ENCODE data around the gene ERBIN. TPM values are rescaled to one million over a fixed set of nuclear protein-coding genes. Genes with fewer than 3 reads are reported as not detected.

ERBIN gene
- total and polyA plus RNA-seq, 2 of the 13 experiments (the other 11 are each of a cell fraction or from before 2014, with no cell fraction given): 14.4 to 41.7 TPM

DNA sequence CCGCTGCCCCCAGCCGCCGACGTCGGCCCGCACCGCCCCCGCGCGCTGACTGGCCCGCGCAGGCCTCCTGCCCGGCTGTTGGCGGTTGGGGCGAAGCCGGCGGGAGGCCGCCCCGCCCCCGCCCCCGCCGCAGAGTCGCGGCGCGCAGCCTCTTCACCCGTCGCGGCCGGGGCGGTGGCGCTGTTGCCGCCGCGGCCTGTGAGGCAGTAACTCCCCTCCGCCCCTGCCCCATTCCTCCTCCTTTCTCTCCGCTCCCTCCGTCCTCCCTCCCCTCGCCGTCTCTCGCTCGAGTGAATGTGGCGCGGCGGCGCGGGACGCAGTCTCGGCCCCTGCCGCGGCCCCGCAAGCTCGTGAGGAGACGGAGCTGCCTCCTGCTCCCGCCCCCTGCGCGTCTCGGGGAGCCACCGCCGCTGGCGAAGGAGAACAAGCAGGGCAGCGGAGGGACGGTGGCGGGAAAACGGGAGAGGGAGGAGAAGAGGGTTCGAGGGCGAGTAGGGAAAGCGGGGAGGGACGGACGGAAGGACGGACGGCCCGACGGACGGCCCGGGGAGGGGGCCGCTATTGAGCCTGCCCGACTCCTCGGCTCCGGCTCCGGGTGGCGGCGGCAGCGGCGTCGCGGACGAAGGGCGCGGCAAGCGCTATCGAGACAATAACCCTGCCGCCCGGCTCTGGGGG is 637 bp upstream of the ERBIN start (continued):
- TF ChIP-seq, protein P1, sequence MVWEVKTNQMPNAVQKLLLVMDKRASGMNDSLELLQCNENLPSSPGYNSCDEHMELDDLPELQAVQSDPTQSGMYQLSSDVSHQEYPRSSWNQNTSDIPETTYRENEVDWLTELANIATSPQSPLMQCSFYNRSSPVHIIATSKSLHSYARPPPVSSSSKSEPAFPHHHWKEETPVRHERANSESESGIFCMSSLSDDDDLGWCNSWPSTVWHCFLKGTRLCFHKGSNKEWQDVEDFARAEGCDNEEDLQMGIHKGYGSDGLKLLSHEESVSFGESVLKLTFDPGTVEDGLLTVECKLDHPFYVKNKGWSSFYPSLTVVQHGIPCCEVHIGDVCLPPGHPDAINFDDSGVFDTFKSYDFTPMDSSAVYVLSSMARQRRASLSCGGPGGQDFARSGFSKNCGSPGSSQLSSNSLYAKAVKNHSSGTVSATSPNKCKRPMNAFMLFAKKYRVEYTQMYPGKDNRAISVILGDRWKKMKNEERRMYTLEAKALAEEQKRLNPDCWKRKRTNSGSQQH (CRISPR knock-in tag; IDR thresholded peaks at IDR 0.05; ENCODE audit: low read depth): 0 out of 2 replicates have a peak, but pooled peaks have one; percentile 52
- TF ChIP-seq KDM6A (CRISPR knock-in tag; IDR thresholded peaks at IDR 0.05; ENCODE audit: low read depth) (no peak), EED (CRISPR knock-in tag; IDR thresholded peaks at IDR 0.05) (no peak), FOXK2 (IDR thresholded peaks at IDR 0.05) (no peak), DNMT3B (CRISPR knock-in tag; conservative IDR thresholded peaks at IDR 0.05) (no peak; the same call in 1 of the 2 replicates), KDM5A (IDR thresholded peaks at IDR 0.05; ENCODE audit: borderline replicate concordance, low read length) (no peak), PRPF4 (IDR thresholded peaks at IDR 0.05; ENCODE audit: low read depth, low read length, poor library complexity, severe bottlenecking) (no peak), BRD4 (CRISPR knock-in tag; IDR thresholded peaks at IDR 0.05) (peak; percentile 27; the same call in 1 of the 2 replicates), TBX2 (CRISPR knock-in tag; IDR thresholded peaks at IDR 0.05; ENCODE audit: borderline replicate concordance) (no peak), HMG20B (CRISPR knock-in tag; conservative IDR thresholded peaks at IDR 0.05) (peak; percentile 70; the same call in 1 of the 2 replicates), NFIC (IDR thresholded peaks at IDR 0.05; ENCODE audit: low read length) (no peak), ISX (CRISPR knock-in tag; conservative IDR thresholded peaks at IDR 0.05) (no peak), GTF3A (CRISPR knock-in tag; conservative IDR thresholded peaks at IDR 0.05) (no peak), HDAC2 (CRISPR knock-in tag; IDR thresholded peaks at IDR 0.05) (peak; percentile 37; the same call in 1 of the 2 replicates), ZNF382 (CRISPR knock-in tag; IDR thresholded peaks at IDR 0.05; ENCODE audit: borderline replicate concordance) (no peak), PHF20 (CRISPR knock-in tag; IDR thresholded peaks at IDR 0.05) (peak; percentile 27; the same call in 1 of the 2 replicates), ZNF260 (CRISPR knock-in tag; IDR thresholded peaks at IDR 0.05; ENCODE audit: borderline replicate concordance, low read depth) (no peak), ZIK1 (CRISPR knock-in tag; IDR thresholded peaks at IDR 0.05; ENCODE audit: borderline replicate concordance, low read depth) (peak; percentile 50; the same call in 1 of the 2 replicates), PHF8 (CRISPR knock-in tag; IDR thresholded peaks at IDR 0.05) (peak; percentile 86), GATA4 (IDR thresholded peaks at IDR 0.05; ENCODE audit: borderline replicate concordance, low read depth) (0 out of 2 replicates have a peak, but pooled peaks have one; percentile 10), ZNF530 (CRISPR knock-in tag; IDR thresholded peaks at IDR 0.05; ENCODE audit: low read depth) (0 out of 2 replicates have a peak, but pooled peaks have one; percentile 33), NFE2 (CRISPR knock-in tag; IDR thresholded peaks at IDR 0.05) (no peak), RNF2 (conservative IDR thresholded peaks at IDR 0.05; ENCODE audit: low read depth) (0 out of 2 replicates have a peak, but pooled peaks have one; percentile 28)
- TF ChIP-seq, protein P2, sequence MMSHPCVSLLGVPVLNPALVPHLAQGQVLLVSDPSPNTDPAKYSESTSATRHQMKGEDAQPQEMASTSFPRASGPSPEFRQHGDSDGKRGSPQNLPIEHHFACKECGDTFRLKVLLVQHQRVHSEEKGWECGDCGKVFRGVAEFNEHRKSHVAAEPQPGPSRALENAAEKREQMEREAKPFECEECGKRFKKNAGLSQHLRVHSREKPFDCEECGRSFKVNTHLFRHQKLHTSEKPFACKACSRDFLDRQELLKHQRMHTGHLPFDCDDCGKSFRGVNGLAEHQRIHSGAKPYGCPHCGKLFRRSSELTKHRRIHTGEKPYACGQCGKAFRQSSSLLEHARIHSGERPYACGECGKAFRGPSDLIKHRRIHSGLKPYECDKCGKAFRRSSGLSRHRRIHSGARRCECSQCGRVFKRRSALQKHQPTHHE (CRISPR knock-in tag; IDR thresholded peaks at IDR 0.05; ENCODE audit: borderline replicate concordance): no peak
- TF ChIP-seq, protein P3, sequence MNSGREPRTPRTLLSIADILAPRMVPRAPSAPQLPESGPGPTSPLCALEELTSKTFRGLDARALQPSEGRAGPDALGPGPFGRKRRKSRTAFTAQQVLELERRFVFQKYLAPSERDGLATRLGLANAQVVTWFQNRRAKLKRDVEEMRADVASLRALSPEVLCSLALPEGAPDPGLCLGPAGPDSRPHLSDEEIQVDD (CRISPR knock-in tag; IDR thresholded peaks at IDR 0.05; ENCODE audit: borderline replicate concordance): no peak
- TF ChIP-seq, protein P4, sequence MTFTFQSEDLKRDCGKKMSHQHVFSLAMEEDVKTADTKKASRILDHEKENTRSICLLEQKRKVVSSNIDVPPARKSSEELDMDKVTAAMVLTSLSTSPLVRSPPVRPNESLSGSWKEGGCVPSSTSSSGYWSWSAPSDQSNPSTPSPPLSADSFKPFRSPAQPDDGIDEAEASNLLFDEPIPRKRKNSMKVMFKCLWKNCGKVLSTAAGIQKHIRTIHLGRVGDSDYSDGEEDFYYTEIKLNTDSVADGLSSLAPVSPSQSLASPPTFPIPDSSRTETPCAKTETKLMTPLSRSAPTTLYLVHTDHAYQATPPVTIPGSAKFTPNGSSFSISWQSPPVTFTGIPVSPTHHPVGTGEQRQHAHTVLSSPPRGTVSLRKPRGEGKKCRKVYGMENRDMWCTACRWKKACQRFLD (CRISPR knock-in tag; IDR thresholded peaks at IDR 0.05; ENCODE audit: borderline replicate concordance): no peak

Data from HepG2 (cell line).